HG03571 (cell line): ENCODE data around the gene ARMC12.
"Not testable (repeated sequence)": the region's sequence is repeated elsewhere in the genome, so short reads cannot be mapped to it uniquely, and the experiment has no call there.

Experiments
- ATAC-seq: cut with Tn5 transposase; IDR thresholded peaks from one replicate; pipeline ENCODE4 v1.9.1; 2021; ENCODE audit not compliant: unreplicated experiment

Gene ARMC12

GRCh38 chr6:35736982-35737412 is at the start of gene ARMC12:
ARMC12 (plus strand) TSS chr6:35737032; CDS start chr6:35737109, 77 bp downstream.
- ATAC-seq: no peak

GRCh38 chr6:35687658-35688604 is 48.9 kb upstream of the ARMC12 start:
- ATAC-seq: peak; percentile 41

DNA sequence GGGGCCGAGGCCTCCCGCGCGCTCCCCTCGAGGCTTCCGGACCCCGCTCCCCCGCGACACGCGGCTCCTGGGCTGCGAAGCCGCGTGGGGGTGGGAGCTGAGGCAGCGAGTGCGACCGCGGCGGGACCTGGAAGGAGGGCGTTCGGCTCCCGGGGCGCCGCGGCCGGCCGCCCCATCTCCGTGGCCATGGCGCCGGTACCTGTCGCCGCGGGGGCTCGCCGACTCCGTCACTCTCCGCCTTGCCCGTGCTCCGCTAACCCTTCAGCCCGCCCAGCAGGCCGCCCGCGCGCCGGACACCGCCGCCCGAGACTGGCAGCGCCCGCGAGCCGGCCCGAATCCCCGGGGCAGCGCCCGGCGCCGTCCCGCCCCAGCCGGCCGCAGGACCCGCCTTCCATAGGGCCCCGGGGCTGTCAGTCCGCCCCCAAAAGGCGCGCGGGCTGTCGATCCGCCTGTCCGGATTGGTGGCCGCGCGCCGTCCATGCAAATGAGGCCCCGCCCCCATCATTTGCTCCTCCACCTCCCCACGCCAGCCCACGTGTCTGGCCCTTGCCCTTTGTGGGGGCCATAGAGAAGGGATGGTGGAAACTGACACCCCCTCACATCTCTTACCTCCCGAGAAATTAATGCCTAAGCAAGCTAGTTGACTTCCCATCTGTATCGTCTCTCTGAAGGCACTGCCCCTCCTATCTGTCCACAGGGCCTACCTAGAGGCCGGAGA is 48.1 kb upstream of the ARMC12 start, which contains the start of gene FKBP5:
FKBP5 (minus strand) TSS at position 311 of the 718 bp plus-strand sequence. CDS start 46,091 bp downstream, outside the sequence.
- peak; percentile 78 for ATAC-seq

- ATAC-seq: not testable (repeated sequence)
These were observed 46.8 kb upstream of the ARMC12 start for GRCh38 chr6:35690006-35690405.

DNA sequence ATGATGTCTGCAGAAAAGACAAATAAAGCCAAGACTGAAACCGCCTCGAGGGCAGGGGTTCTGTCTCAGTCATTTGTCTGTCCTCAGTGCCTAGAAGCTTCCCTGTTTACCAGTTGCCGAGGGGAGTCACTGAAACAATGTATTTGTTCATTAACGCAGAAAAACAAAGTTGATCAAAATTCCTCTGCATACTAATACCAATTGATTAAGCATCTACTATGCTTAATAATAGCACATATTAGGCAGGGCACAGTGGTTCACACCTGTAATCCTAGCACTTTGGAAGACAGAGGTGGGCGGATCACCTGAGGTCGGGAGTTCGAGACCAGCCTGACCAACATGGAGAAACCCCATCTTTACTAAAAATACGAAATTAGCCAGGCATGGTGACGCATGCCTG is 46.3 kb upstream of the ARMC12 start:
- no peak for ATAC-seq

GRCh38 chr6:35691027-35691824 is 45.6 kb upstream of the ARMC12 start:
- no peak for ATAC-seq

GRCh38 chr6:35694462-35694861 is 42.4 kb upstream of the ARMC12 start:
- no peak for ATAC-seq

DNA sequence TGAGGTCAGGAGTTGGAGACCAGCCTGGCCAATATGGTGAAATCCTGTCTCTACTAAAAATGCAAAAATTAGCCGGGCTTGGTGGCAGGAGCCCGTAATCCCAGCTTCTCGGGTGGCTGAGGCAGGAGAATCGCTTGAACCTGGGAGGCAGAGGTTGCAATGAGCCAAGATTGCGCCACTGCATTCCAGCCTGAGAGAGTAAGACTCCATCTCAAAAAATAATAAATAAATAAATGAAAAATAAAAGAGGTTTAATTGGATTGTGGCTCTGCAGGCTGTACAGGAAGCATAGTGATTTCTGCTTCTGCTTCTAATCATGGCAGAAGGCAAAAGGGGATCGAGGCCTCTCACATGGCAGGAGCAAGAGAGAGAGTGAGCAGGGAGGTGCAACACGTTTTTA is 38.4 kb upstream of the ARMC12 start:
- ATAC-seq: not testable (repeated sequence)

DNA sequence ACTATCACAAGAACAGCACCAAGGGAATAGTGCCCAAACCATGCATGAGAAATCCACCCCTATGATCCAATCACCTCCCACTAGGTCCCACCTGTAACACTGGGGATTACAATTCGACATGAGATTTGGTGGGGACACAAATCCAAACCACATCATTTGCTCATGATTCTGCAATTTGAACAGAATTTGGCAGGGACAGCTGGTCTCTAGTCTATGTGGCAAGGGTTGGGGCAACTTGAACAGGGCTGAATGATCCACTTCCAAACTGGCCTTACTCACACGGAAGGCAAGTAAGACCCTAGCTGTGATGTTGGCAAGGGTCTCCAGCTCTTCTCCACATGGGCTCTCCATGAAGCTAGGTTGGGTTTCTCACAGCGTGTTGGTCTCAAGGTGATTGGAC is 38.0 kb upstream of the ARMC12 start:
- no peak for ATAC-seq

- ATAC-seq: no peak
These were observed 33.3 kb upstream of the ARMC12 start for GRCh38 chr6:35703554-35703953.

DNA sequence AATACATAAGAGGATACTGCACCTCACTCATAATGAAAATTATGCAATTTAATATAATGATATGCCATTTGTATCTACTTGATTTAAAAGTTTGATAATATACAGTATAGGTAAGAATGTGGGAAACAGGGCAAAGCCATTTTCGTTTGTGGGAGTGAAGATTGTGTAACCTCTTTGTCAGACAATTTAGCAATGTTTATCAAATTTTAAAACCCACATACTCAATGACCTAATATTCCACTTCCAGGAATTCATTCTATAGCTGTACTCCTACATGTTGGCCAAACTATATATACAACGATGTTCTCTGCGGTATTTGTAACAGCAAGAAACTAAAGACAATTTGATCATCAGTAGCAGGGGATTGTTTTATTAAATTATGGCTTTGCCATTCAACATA is 30.4 kb upstream of the ARMC12 start:
- ATAC-seq: no peak

- ATAC-seq: no peak
These were observed 29.0 kb upstream of the ARMC12 start for GRCh38 chr6:35707714-35708407.

DNA sequence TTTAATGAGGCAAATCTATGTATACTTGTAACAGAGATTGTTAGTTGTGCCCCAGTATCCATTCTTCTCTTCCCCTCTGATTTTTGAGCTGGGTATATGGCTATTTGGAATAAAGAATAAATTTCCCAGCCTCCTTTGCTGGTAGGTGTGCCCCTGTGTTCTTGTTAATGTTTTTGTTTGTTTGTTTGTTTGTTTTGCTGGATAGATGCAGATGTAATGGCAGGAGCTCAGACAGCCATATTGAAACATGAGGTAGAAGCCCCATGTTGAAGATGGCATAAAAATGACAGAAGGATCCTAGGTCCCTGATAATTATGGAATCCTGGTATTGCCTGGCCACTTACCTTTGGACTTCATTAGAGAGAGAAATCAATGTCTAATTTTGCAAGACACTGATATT is 28.2 kb upstream of the ARMC12 start:
- ATAC-seq: no peak

- ATAC-seq: no peak
These were observed 26.5 kb upstream of the ARMC12 start for GRCh38 chr6:35710241-35710847.

DNA sequence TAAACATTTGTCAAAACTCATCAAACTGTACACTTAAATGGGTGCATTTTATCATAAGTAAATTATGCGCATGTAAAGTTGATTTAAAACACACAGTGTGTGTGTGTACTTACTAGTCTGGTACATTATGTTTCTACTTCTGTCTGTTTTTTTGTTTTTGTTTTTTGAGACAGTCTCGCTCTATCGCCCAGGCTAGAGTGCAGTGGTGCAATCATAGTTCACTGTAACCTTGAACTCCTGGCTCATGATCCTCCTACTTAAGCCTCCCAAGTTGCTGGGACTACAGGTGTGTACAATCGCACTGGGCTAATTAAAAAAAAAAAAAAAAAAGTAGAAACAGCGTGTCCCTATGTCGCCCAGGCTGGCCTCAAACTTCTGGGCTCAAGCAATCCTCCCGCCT is 25.1 kb upstream of the ARMC12 start:
- ATAC-seq: no peak

- no peak for ATAC-seq
These were observed 23.6 kb upstream of the ARMC12 start for GRCh38 chr6:35713006-35713767.

GRCh38 chr6:35716798-35717197 is 20.0 kb upstream of the ARMC12 start:
- ATAC-seq: no peak

- ATAC-seq: no peak
These were observed 19.1 kb upstream of the ARMC12 start for GRCh38 chr6:35717449-35718374.
